IMR-90 (cell line): ENCODE measurements around the gene PAK5. TPM values are rescaled to one million over a fixed set of nuclear protein-coding genes. Genes with fewer than 3 reads are reported as not detected.

Source experiments
- ATAC-seq: fragments of 200-7000 bp; cut with Tn5 transposase; 2 replicates; pipeline ENCODE4 v1.9.1; 2020; ENCODE audit warnings: low read depth, mild to moderate bottlenecking, moderate library complexity
- BruUV-seq: library from RNA; stranded (reverse); fragments of 400-500 nt; replicated peaks from 2 replicates; lab custom pipeline; 2021; lab: Mats Ljungman, UMichigan
- CTCF ChIA-PET: fragments of 300-600 bp; formaldehyde crosslinking; extraction: SDS; loops from one replicate; lab custom pipeline; 2021; ENCODE audit warnings: antibody characterized with exemption; lab: Yijun Ruan, JAX
- POLR2A ChIA-PET: fragments of 300-600 bp; sonication (Branson Sonifier 250); formaldehyde crosslinking; loops from one replicate; lab custom pipeline; 2022; ENCODE audit warnings: antibody characterized with exemption; ENCODE audit not compliant: unreplicated experiment; lab: Charles Lee
- DNase-seq: peaks from one replicate; pipeline ENCODE4 v3.0.0; 2013
- H2AFZ ChIP-seq: replicated peaks from 2 replicates; pipeline ENCODE3; 2013; ENCODE audit warnings: low read length, mild to moderate bottlenecking; ENCODE audit not compliant: poor library complexity
- H2AK5ac ChIP-seq: 2 replicates; pipeline ENCODE4 v1.6.1; 2013; ENCODE audit warnings: low read depth, low read length, inconsistent platforms
- H2AK9ac ChIP-seq: replicated peaks from 2 replicates; pipeline ENCODE3; 2013; ENCODE audit warnings: mild to moderate bottlenecking, low read depth, low read length, moderate library complexity; ENCODE audit not compliant: poor library complexity
- H2BK120ac ChIP-seq: 2 replicates; pipeline ENCODE4 v1.6.1; 2013; ENCODE audit warnings: low read depth, low read length, inconsistent platforms
- H2BK15ac ChIP-seq: 3 replicates; pipeline ENCODE4 v1.6.1; 2013; ENCODE audit warnings: low read depth, low read length, inconsistent platforms
- H2BK20ac ChIP-seq: 2 replicates; pipeline ENCODE4 v1.6.1; 2013; ENCODE audit warnings: low read depth, mild to moderate bottlenecking, inconsistent platforms, low read length, moderate library complexity
- H2BK5ac ChIP-seq: 2 replicates; pipeline ENCODE4 v1.6.1; 2013; ENCODE audit warnings: mild to moderate bottlenecking, low read depth, low read length, inconsistent platforms; ENCODE audit not compliant: poor library complexity, severe bottlenecking
- H3K14ac ChIP-seq: replicated peaks from 2 replicates; pipeline ENCODE4 v1.6.1; 2013; ENCODE audit warnings: low read depth, low read length, inconsistent platforms
- H3K18ac ChIP-seq: 2 replicates; pipeline ENCODE4 v1.6.1; 2013; ENCODE audit warnings: low read depth, low read length, control low read depth
- H3K23ac ChIP-seq: 2 replicates; pipeline ENCODE4 v1.6.1; 2013; ENCODE audit warnings: low read depth, low read length, inconsistent platforms
- H3K27ac ChIP-seq: 2 replicates; pipeline ENCODE4 v1.5.1; 2013; ENCODE audit warnings: mild to moderate bottlenecking, control low read depth, low read length; ENCODE audit not compliant: insufficient read depth
- H3K27me3 ChIP-seq: 2 replicates; pipeline ENCODE4 v1.6.1; 2013; ENCODE audit warnings: low read length; ENCODE audit not compliant: control insufficient read depth, insufficient read depth
- H3K36me3 ChIP-seq: 2 replicates; pipeline ENCODE4 v1.6.1; 2013; ENCODE audit warnings: low read length, mixed read lengths; ENCODE audit not compliant: control insufficient read depth, insufficient read depth
- H3K4ac ChIP-seq: 2 replicates; pipeline ENCODE4 v1.6.1; 2013; ENCODE audit warnings: low read depth, low read length, inconsistent platforms
- H3K4me1 ChIP-seq: 2 replicates; pipeline ENCODE4 v1.6.1; 2013; ENCODE audit warnings: low read length, mixed read lengths; ENCODE audit not compliant: control insufficient read depth, insufficient read depth
- H3K4me2 ChIP-seq: 2 replicates; pipeline ENCODE4 v1.6.1; 2013; ENCODE audit warnings: low read depth, mild to moderate bottlenecking, control low read depth, low read length, moderate library complexity
- H3K4me3 ChIP-seq: 2 replicates; pipeline ENCODE4 v1.5.1; 2013; ENCODE audit warnings: low read depth, mild to moderate bottlenecking, control low read depth, low read length, moderate library complexity; ENCODE audit not compliant: insufficient read depth
- H3K56ac ChIP-seq: 2 replicates; pipeline ENCODE4 v1.6.1; 2013; ENCODE audit warnings: low read length, inconsistent platforms; ENCODE audit not compliant: insufficient read depth; ENCODE audit errors: extremely low read depth
- H3K79me1 ChIP-seq, 2 experiments: 2 replicates each; pipeline ENCODE4 v1.6.1; 2013; ENCODE audit warnings: low read length in 2 of 2, inconsistent platforms in 1 of 2, low read depth in 1 of 2
- H3K9ac ChIP-seq: 2 replicates; pipeline ENCODE4 v1.6.1; 2013; ENCODE audit warnings: low read depth, low read length, control low read depth
- H3K9me1 ChIP-seq: 2 replicates; pipeline ENCODE4 v1.6.1; 2013; ENCODE audit warnings: low read length, inconsistent platforms; ENCODE audit not compliant: insufficient read depth
- H3K9me3 ChIP-seq: 2 replicates; pipeline ENCODE4 v1.6.1; 2013; ENCODE audit warnings: low read length; ENCODE audit not compliant: control insufficient read depth, insufficient read depth
- H4K20me1 ChIP-seq: 2 replicates; pipeline ENCODE4 v1.6.1; 2013; ENCODE audit warnings: low read length, inconsistent platforms; ENCODE audit not compliant: insufficient read depth
- H4K5ac ChIP-seq: 2 replicates; pipeline ENCODE4 v1.6.1; 2013; ENCODE audit warnings: mild to moderate bottlenecking, low read depth, low read length, control low read depth
- H4K8ac ChIP-seq, 2 experiments: 2 replicates each; pipeline ENCODE4 v1.6.1; 2013; ENCODE audit warnings: low read depth in 2 of 2, low read length in 2 of 2, control low read depth in 1 of 2, inconsistent platforms in 1 of 2
- H4K91ac ChIP-seq: 2 replicates; pipeline ENCODE4 v1.6.1; 2013; ENCODE audit warnings: low read depth, low read length, inconsistent platforms; ENCODE audit not compliant: insufficient read depth
- BHLHE40 ChIP-seq: fragments of 150-350 bp; IDR thresholded peaks from 2 replicates; pipeline ENCODE4 v1.6.1; 2016; ENCODE audit warnings: mild to moderate bottlenecking, low read depth, low read length
- CEBPB ChIP-seq: IDR thresholded peaks from 2 replicates; pipeline ENCODE4 v1.6.1; 2012; ENCODE audit warnings: low read depth, low read length, improper control_type of control experiment
- CHD1 ChIP-seq: IDR thresholded peaks from 2 replicates; pipeline ENCODE4 v1.6.1; 2012; ENCODE audit warnings: low read depth, low read length, improper control_type of control experiment
- CTCF ChIP-seq: conservative IDR thresholded peaks from 2 replicates; pipeline ENCODE4 v1.5.1; 2012; ENCODE audit warnings: mild to moderate bottlenecking, low read depth, low read length, improper control_type of control experiment
- ELK1 ChIP-seq: fragments of 150-350 bp; IDR thresholded peaks from 2 replicates; pipeline ENCODE4 v1.6.1; 2016; ENCODE audit warnings: low read depth, mild to moderate bottlenecking, low read length, moderate library complexity, borderline replicate concordance
- FOS ChIP-seq: fragments of 150-350 bp; IDR thresholded peaks from 2 replicates; pipeline ENCODE4 v1.6.1; 2016; ENCODE audit warnings: low read depth, low read length
- MAFK ChIP-seq: IDR thresholded peaks from 2 replicates; pipeline ENCODE4 v1.6.1; 2012; ENCODE audit warnings: low read depth, low read length, improper control_type of control experiment
- MAZ ChIP-seq: IDR thresholded peaks from 2 replicates; pipeline ENCODE4 v1.6.1; 2012; ENCODE audit warnings: low read depth, mild to moderate bottlenecking, low read length, improper control_type of control experiment, moderate library complexity, borderline replicate concordance
- MXI1 ChIP-seq: IDR thresholded peaks from 2 replicates; pipeline ENCODE4 v1.6.1; 2012; ENCODE audit warnings: low read depth, mild to moderate bottlenecking, low read length, moderate library complexity, borderline replicate concordance
- NFE2L2 ChIP-seq: fragments of 150-350 bp; IDR thresholded peaks from 2 replicates; pipeline ENCODE4 v1.6.1; 2016; ENCODE audit warnings: low read depth, mild to moderate bottlenecking, low read length
- POLR2A ChIP-seq: IDR thresholded peaks from 2 replicates; pipeline ENCODE4 v1.6.1; 2012; ENCODE audit warnings: mild to moderate bottlenecking, low read depth, low read length
- RAD21 ChIP-seq: IDR thresholded peaks from 2 replicates; pipeline ENCODE4 v1.6.1; 2012; ENCODE audit warnings: low read length, improper control_type of control experiment
- RCOR1 ChIP-seq: IDR thresholded peaks from 2 replicates; pipeline ENCODE4 v1.6.1; 2012; ENCODE audit warnings: mild to moderate bottlenecking, low read length, improper control_type of control experiment; ENCODE audit not compliant: insufficient replicate concordance
- RFX5 ChIP-seq: IDR thresholded peaks from 2 replicates; pipeline ENCODE4 v1.8.0; 2012; ENCODE audit warnings: low read depth, mild to moderate bottlenecking, low read length, moderate library complexity
- SMC3 ChIP-seq: fragments of 150-350 bp; IDR thresholded peaks from 2 replicates; pipeline ENCODE4 v1.6.1; 2016; ENCODE audit warnings: low read depth, mild to moderate bottlenecking, antibody characterized with exemption, low read length, moderate library complexity
- USF2 ChIP-seq: fragments of 150-350 bp; IDR thresholded peaks from 2 replicates; pipeline ENCODE4 v1.6.1; 2017; ENCODE audit warnings: mild to moderate bottlenecking, antibody characterized with exemption, low read length, low read depth
- WGBS, 2 experiments: methylation state at CpG; one replicate each; pipeline versions ENCODE4 v1.1.5 to v1.1.7; 2013; ENCODE audit warnings: missing lambda C conversion rate in 2 of 2; ENCODE audit not compliant: insufficient read length in 1 of 2; ENCODE audit errors: extremely low coverage in 2 of 2; 5-methylcytosine and 5-hydroxymethylcytosine counted together
- dilution Hi-C: fragments of 300-500 bp; cut with HindIII; formaldehyde crosslinking; loops from one replicate; pipeline ENCODE4 v1.14.3; 2018; ENCODE audit warnings: low sequenced_read_pairs; ENCODE audit not compliant: unreplicated experiment
- in situ Hi-C: fragments of 300-500 bp; cut with MboI; formaldehyde crosslinking; loops from 3 replicates; pipeline ENCODE4 v1.14.3; 2019; ENCODE audit warnings: low sequenced_read_pairs, inconsistent platforms, mixed read lengths
- intact Hi-C: fragments of 100-400 bp; cut with micrococcal nuclease; formaldehyde crosslinking; loops from 2 replicates; pipeline ENCODE4 v1.10.0; 2022
- polyA plus RNA-seq, 3 experiments: library from polyadenylated mRNA; depleted of rRNA; stranded (reverse); fragments of >200 nt; gene quantifications; 2 replicates each; pipeline ENCODE4 v1.2.3, GENCODE V29; 2012; ENCODE audit warnings: low replicate concordance in 1 of 3
- total RNA-seq: library from RNA; depleted of rRNA; stranded (reverse); fragments of >200 nt; gene quantifications from 2 replicates; pipeline ENCODE4 v1.2.3, GENCODE V29; 2012

PAK5 gene
- total and polyA plus RNA-seq, 2 of the 4 experiments (the other 2 are of a cell fraction), result not detected

- no TSS peak for BruUV-seq
- Histone ChIP-seq H2BK120ac (no peak overlapping the region), H3K36me3 (no peaks in the 10 kb centered on the region), H2AFZ (no peak overlapping the region), H4K20me1 (no peaks in the 10 kb centered on the region), H4K8ac (no peak overlapping the region), H3K79me1 (no peaks in the 10 kb centered on the region), H4K5ac (no peak overlapping the region), H3K4me3 (no peak overlapping the region), H3K23ac (no peak overlapping the region), H3K27me3 (no peaks in the 10 kb centered on the region), H3K27ac (no peak overlapping the region), H3K4me2 (no peak overlapping the region), H3K9ac (no peak overlapping the region), H2BK20ac (no peak overlapping the region), H2AK9ac (no peak overlapping the region), H3K56ac (no peak overlapping the region), H2BK5ac (no peak overlapping the region), H3K14ac (no peak overlapping the region), H3K18ac (no peak overlapping the region), H3K9me1 (no peaks in the 10 kb centered on the region), H2AK5ac (no peak overlapping the region), H4K91ac (no peak overlapping the region), H3K9me3 (no peaks in the 10 kb centered on the region), H3K4ac (no peak overlapping the region), H2BK15ac (no peak overlapping the region), H3K4me1 (no peaks in the 10 kb centered on the region)
- no peak for TF ChIP-seq FOS
- no peak for TF ChIP-seq NFE2L2
- TF ChIP-seq RCOR1, result no peak
- no peak for TF ChIP-seq USF2
- TF ChIP-seq CHD1, result no peak
- no peak for TF ChIP-seq BHLHE40
- no peak for TF ChIP-seq MAZ
- TF ChIP-seq RFX5, result no peak
- no peak for TF ChIP-seq MAFK
- TF ChIP-seq CEBPB, result no peak
- TF ChIP-seq SMC3, result no peak
- no peak for TF ChIP-seq MXI1
- no peak for TF ChIP-seq POLR2A
- TF ChIP-seq ELK1, result no peak
- TF ChIP-seq RAD21, result no peak
- no peak for TF ChIP-seq CTCF
- no peak for ATAC-seq
- POLR2A ChIA-PET, result no interaction called here
- intact Hi-C loops (no loop called here), in situ Hi-C loops (loop anchor here (25.0 kb wide), 1 partner anchor 94 kb away; no protein-coding TSS in a partner anchor), dilution Hi-C loops (no loop called here)
- CTCF ChIA-PET, result no interaction called here
- DNase-seq, result no peak
- 35% methylated on average over 3 of the region's 4 CpGs; no CpG with 5 or more reads in 1 of the 2 experiments for WGBS, 2 experiments
Observed at GRCh38 chr20:9705722-9706476, 133.0 kb downstream of the PAK5 start.
